Forelimb muscle (tissue), 1 donor: Measurements from ENCODE around the gene STX19. TPM values are rescaled to one million over a fixed set of nuclear protein-coding genes. Genes with fewer than 3 reads are reported as not detected.
"Not testable (repeated sequence)": the region's sequence is repeated elsewhere in the genome, so short reads cannot be mapped to it uniquely, and the experiment has no call there.

ENCODE experiments used
- DNase-seq: peaks from one replicate; pipeline ENCODE4 v3.0.0-alpha.2; 2013; ENCODE audit warnings: low read depth
- polyA plus RNA-seq: library from polyadenylated mRNA; unstranded; fragments of 120-200 nt; gene quantifications from one replicate; pipeline ENCODE4 v1.2.1, GENCODE V29; 2013; ENCODE audit not compliant: insufficient read length

STX19 gene
- polyA plus RNA-seq, 1 donor = 0.11 TPM

DNA sequence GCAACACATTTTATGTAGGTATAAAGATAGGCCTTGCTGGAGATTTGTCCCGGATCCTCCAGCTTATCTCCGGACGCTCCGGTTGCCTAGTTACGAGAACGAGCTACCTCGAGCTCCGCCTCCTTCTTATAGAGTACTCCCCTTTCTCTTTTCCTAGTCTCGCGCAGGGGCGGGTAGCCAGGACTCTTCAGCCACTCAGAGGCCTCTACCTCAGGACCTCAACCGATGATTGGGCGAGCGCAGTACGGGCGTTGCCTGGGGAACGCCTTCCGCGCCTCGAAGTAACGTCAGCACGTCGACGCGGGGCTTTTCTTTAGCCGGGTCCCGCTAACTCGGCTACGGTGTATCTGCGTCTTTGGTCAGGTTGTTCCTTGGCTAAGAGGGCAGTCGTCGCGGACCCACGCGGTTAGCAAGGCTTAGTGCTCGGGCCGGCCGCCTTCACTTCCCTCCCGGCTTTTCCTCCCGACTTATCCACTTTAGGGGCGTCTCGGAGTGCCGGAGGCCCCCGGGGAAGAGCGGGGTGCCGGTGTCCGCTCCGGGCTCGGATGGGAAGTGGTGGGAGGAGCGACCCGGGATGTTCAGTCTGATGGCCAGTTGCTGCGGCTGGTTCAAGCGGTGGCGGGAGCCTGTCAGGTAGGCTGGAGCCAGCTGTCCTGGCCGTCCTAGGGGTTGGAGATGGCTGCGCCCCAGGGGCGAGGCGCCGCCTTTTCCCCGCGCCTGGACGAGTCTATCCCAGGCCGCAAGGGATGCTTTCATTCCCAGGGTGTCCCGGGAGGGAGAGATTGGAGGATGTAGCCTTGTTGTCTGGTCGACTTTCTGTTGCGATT lies 48.3 kb downstream of the STX19 start, which contains the start of gene ARL13B:
ARL13B (plus strand) TSS at position 306 of the 827 bp plus-strand sequence; CDS start at position 575, 269 bp downstream.
- peak; percentile 97 for DNase-seq

DNA sequence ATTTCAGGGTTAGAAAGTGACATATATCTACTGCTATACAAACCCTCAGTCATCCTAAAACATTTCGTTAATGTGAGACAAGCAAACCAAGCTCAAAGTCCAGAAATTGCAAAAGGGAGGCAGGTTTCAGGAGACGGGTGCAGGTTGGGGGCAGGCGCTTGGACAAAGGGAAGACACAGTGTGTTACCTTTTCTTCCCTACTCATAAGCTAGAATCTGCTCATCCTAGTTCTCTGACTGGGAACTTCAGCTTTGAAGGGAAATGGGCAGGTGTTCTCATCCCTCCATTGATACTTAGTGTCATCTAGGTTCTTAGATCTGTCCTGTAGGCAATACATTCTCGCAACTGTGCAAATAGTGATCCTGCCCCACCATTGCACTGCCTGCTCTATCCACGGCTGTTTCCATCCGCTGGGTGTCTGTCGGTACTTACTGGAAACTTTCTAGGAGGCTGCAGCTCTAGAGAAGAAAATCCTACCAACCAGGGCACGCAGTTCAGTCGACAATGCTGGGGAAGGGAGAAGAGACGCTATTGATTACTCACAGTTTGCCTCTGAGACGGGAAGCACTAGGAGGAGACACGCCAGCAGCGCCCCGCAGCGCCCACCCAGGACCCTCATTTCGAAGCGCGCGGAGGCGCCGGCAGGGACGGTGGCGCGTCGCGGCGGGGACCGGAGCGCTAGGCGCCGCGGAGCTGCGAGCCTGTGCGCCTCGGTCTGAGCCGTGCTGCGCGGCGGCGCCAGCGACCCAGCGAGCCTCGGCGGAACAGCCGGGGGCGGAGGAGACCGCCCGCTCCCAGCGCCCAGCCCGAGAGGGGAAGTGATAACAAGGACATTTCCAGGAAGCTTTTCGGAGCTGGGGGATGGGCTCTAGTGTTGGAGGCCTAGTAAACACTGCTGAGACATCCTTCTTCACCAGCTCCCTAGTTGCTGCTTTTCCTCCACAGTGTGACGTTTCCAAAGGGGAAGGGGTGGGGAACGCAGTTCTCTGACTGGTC lies 55.0 kb downstream of the STX19 start, which contains the start of gene PROS1:
PROS1 (minus strand) TSS at position 766 of the 996 bp plus-strand sequence; CDS start at position 619, 147 bp downstream.
- peak; percentile 74 for DNase-seq

DNA sequence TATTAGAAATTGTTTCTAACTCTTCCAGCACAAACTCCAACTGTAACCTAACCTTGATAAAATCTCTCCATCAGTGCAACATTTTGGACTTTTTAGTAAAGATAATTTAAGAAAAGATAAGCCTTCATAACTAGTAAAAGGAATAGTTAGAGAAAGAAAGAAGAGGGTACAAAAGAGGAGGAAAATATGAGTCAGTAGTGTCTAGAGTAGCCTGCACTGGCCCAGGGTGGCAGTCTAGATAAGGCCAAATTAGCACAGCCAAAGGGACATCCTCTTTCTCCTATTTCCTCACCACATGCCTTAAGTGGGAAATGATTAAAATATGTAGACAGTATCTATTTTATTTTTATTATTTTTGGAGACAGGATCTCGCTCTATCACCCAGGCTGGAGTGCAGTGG lies 58.4 kb downstream of the STX19 start:
- no peak for DNase-seq

DNA sequence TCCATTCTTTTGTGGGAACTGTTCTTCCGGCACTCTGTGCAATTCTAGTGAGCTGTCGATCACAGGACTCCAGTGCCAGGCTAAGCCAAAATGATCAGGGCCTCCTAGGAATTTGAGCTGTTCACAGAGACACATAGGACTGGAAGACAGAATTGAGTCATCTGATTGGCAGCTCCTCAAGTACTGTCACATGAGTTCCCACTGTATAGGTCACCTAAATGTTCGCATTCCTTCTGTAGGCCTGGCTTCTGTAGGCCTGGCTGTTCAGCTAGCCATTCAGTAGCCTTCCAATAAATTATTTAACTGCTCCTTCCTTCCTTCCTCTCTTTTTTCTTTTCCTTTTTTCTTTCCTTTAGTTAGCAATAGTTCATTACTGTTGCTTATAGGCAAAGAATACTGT lies 59.0 kb downstream of the STX19 start:
- DNase-seq = no peak

DNA sequence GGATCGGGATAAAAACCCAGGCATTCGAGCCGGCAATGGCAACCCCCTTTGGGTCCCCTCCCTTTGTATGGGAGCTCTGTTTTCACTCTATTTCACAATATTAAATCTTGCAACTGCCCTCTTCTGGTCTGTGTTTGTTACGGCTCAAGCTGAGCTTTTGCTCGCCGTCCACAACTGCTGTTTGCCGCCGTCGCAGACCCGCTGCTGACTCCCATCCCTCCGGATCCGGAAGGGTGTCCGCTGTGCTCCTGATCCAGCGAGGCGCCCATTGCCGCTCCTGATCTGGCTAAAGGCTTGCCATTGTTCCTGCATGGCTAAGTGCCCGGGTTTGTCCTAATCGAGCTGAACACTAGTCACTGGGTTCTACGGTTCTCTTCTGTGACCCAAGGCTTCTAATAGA lies 63.3 kb downstream of the STX19 start:
- DNase-seq = not testable (repeated sequence)

Other genes starting within 250 kb of the STX19 start
- gene PROS1, start 54.7 kb downstream of the STX19 start, polyA plus RNA-seq = 21.0 TPM
- gene ARL13B, start 48.4 kb downstream of the STX19 start, polyA plus RNA-seq = 5.1 TPM
- gene DHFR2, start 34.3 kb upstream of the STX19 start, polyA plus RNA-seq = 3.4 TPM
- 7.0 TPM for gene NSUN3, start 34.5 kb upstream of the STX19 start, polyA plus RNA-seq